Measurements from ENCODE around the gene COLEC12.

COLEC12 gene

GRCh38 chr18:489244-490023 lies 11.1 kb downstream of the COLEC12 start:
- TF ChIP-seq CTCF (IDR thresholded peaks at IDR 0.05; ENCODE audit: low read length, missing control alignments): no peak

DNA sequence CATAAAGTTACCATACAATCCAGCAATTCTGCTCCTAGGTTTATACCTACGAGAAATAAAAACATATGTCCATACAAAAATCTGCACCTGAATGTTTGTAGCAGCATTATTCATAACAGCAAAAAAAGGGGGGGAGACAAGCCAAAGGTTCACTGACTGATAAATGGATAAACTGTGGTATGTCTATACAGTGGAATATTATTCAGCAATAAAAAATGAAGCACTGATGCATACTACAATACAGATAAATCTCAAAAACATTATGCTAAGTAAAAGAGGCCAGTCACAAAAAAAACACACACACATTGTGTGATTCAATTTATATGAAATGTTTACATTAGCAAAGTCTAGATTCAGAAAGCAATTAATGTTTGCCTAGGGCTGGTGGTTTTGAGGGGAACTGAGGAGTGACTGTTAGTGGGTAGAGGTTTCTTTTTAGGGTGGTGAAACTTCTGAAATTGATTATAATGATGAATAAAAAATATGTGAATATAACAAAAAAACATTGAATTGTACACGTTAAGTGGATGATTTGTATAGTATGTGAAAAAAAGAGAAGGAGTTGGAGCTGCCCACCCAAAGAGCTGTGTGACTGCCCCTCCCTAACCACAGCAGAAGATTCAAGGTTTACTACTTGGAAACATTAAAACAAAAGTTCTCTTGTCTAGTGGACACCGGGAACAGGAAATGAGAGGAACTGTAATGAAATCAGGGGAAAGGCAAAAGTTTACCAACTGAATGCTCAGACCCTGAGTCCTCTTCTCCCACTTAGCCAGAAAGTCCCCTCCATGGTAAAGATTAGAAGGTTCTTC lies 13.4 kb downstream of the COLEC12 start:
- no peak for TF ChIP-seq CTCF (IDR thresholded peaks at IDR 0.05; ENCODE audit: low read length, missing control alignments)
- no peak for DNase-seq (ENCODE audit: low read depth)
- H3K4me3 ChIP-seq (replicated peaks; ENCODE audit: low read depth, low read length): no peak overlapping the region

More at GRCh38 chr18:489244-490023, 11.1 kb downstream of the COLEC12 start:
- peak; percentile 57 for DNase-seq (ENCODE audit: low read depth)
- H3K4me3 ChIP-seq (replicated peaks; ENCODE audit: low read depth, low read length): no peak overlapping the region

DNA sequence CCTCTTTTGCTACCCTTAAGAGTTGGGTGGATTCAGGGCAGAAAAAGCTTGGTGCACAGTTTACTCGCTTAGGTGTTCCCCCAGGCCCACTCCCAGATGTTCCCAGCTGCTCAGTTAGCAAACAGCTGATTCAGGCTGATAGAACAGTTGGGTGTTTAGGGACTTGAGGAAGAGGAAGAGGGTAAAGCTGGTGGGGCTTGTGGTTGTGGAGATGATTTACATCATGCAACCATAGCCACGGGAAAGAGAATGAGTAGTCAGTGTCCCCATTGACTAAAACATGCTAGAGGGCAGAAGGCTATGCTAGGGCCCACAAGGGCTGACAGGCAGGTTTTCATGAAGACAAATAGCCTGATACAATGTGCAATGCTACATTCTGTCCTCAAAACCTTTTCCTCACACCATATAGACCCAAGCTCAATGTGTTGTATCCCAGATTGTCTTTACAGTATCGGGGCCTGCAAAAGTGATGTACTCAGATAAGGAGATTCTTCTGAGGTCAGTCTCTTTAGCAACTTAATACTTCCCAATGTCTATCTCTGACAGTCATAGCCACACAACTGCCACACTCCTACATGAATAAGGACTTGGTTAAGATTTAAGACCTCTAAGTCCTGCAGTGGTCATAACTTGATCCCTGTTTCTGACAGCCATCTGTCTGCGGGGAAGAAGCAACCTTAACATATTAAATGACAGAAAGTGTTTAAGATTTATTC lies 15.6 kb downstream of the COLEC12 start:
- no peak overlapping the region for H3K4me3 ChIP-seq (replicated peaks; ENCODE audit: low read depth, low read length)
- no peak for TF ChIP-seq CTCF (IDR thresholded peaks at IDR 0.05; ENCODE audit: low read length, missing control alignments)

DNA sequence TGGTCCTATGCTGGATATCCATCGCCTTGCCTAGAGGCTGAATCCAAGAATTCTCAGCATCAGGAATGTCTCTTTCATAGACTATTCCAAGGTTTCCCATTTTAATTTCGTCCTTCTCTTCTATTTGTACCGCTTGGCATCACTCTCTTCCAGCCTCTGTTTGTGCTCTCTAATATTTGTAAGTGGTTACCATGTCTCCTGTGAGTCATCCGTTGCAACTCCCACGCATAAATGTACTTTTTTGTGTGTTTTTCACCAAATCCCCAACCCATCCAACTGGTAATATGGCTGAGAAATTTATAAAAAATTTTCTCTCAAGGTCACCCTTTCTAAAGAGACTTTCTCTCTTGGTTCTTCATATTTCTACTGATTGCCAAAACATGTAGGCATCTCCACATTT lies 21.8 kb downstream of the COLEC12 start:
- peak; percentile 90 for DNase-seq (ENCODE audit: low read depth)
- no peak for TF ChIP-seq CTCF (IDR thresholded peaks at IDR 0.05; ENCODE audit: low read length, missing control alignments)
- no peak overlapping the region for H3K4me3 ChIP-seq (replicated peaks; ENCODE audit: low read depth, low read length)

More for the DNA sequence above, 15.6 kb downstream of the COLEC12 start:
- no peak for DNase-seq (ENCODE audit: low read depth)

GRCh38 chr18:477565-477964 lies 22.9 kb downstream of the COLEC12 start:
- no peak for DNase-seq (ENCODE audit: low read depth)
- TF ChIP-seq CTCF (IDR thresholded peaks at IDR 0.05; ENCODE audit: low read length, missing control alignments): no peak
- no peak overlapping the region for H3K4me3 ChIP-seq (replicated peaks; ENCODE audit: low read depth, low read length)

GRCh38 chr18:476251-476664 lies 24.2 kb downstream of the COLEC12 start:
- H3K4me3 ChIP-seq (replicated peaks; ENCODE audit: low read depth, low read length): no peak overlapping the region
- no peak for DNase-seq (ENCODE audit: low read depth)
- TF ChIP-seq CTCF (IDR thresholded peaks at IDR 0.05; ENCODE audit: low read length, missing control alignments): no peak
